OCI-LY7 (cell line): ENCODE data around the gene CACNA1B.

Experiments
- CTCF ChIP-seq: fragments of 200-600 bp; sonication (generic); conservative IDR thresholded peaks from 2 replicates; pipeline ENCODE4 v1.5.1; 2014; ENCODE audit warnings: mild to moderate bottlenecking, antibody characterized with exemption, low read length, moderate library complexity, mixed read lengths
- EZH2phosphoT487 ChIP-seq: fragments of 200-600 bp; sonication (generic); IDR thresholded peaks from 2 replicates; pipeline ENCODE4 v1.6.1; 2018; ENCODE audit warnings: low read depth, borderline replicate concordance, mild to moderate bottlenecking, mixed run types, antibody characterized with exemption, low read length, moderate library complexity, mixed read lengths

- TF ChIP-seq CTCF (no peak), EZH2phosphoT487 (no peak)
Measured at GRCh38 chr9:137919095-137919465, 41.5 kb downstream of the CACNA1B start.
